GM18511 (cell line): ENCODE measurements around the gene ATP8A2.

Experiments used
- ATAC-seq: cut with Tn5 transposase; IDR thresholded peaks from one replicate; pipeline ENCODE4 v1.9.1; 2021; ENCODE audit warnings: mild to moderate bottlenecking, moderate library complexity; ENCODE audit not compliant: unreplicated experiment

The ATP8A2 gene

GRCh38 chr13:25874064-25874737 lies 502.4 kb downstream of the ATP8A2 start:
- ATAC-seq: no peak

GRCh38 chr13:25874907-25875306 lies 503.1 kb downstream of the ATP8A2 start:
- ATAC-seq: no peak

- no peak for ATAC-seq
These were observed 504.5 kb downstream of the ATP8A2 start for GRCh38 chr13:25876247-25876646.

GRCh38 chr13:25879466-25879865 lies 507.7 kb downstream of the ATP8A2 start:
- no peak for ATAC-seq

- ATAC-seq: no peak
These were observed 509.6 kb downstream of the ATP8A2 start for GRCh38 chr13:25881136-25881926.

- no peak for ATAC-seq
These were observed 510.2 kb downstream of the ATP8A2 start for GRCh38 chr13:25881971-25882451.

- ATAC-seq: no peak
These were observed 510.9 kb downstream of the ATP8A2 start for GRCh38 chr13:25882466-25883357.

GRCh38 chr13:25885418-25885817 lies 513.6 kb downstream of the ATP8A2 start:
- no peak for ATAC-seq

GRCh38 chr13:25886438-25887214 lies 514.9 kb downstream of the ATP8A2 start:
- no peak for ATAC-seq

GRCh38 chr13:25887962-25888655 lies 516.3 kb downstream of the ATP8A2 start:
- no peak for ATAC-seq

- no peak for ATAC-seq
These were observed 519.0 kb downstream of the ATP8A2 start for GRCh38 chr13:25890671-25891212.

GRCh38 chr13:25898991-25899390 lies 527.2 kb downstream of the ATP8A2 start:
- no peak for ATAC-seq

GRCh38 chr13:25899464-25899863 lies 527.7 kb downstream of the ATP8A2 start:
- no peak for ATAC-seq

GRCh38 chr13:25899952-25900351 lies 528.2 kb downstream of the ATP8A2 start:
- no peak for ATAC-seq

- ATAC-seq: peak; percentile 99
These were observed 529.9 kb downstream of the ATP8A2 start for GRCh38 chr13:25901460-25902376.

GRCh38 chr13:25902455-25902854 lies 530.7 kb downstream of the ATP8A2 start:
- ATAC-seq: no peak

GRCh38 chr13:25902891-25903341 lies 531.1 kb downstream of the ATP8A2 start:
- ATAC-seq: no peak

- ATAC-seq: no peak
These were observed 533.1 kb downstream of the ATP8A2 start for GRCh38 chr13:25904830-25905229.
